Choroid plexus epithelial cell (primary cell): ENCODE results near the gene NSUN4.
"Not testable (repeated sequence)": the region's sequence is repeated elsewhere in the genome, so short reads cannot be mapped to it uniquely, and the experiment has no call there.

Source experiments
- DNase-seq: peaks from one replicate; pipeline ENCODE4 v3.0.0-alpha.2; 2010; ENCODE audit warnings: low read depth
- H3K4me3 ChIP-seq: 2 replicates; pipeline ENCODE4 v1.5.1; 2011; ENCODE audit warnings: low read depth, mild to moderate bottlenecking, control low read depth, low read length, moderate library complexity
- CTCF ChIP-seq: conservative IDR thresholded peaks from 2 replicates; pipeline ENCODE4 v1.5.1; 2011; ENCODE audit warnings: low read depth, mild to moderate bottlenecking, control low read depth, inconsistent platforms, low read length, moderate library complexity

The NSUN4 gene

GRCh38 chr1:46315669-46316403 lies 24.8 kb upstream of the NSUN4 start:
- peak; percentile 46 for DNase-seq
- no peak for TF ChIP-seq CTCF
- H3K4me3 ChIP-seq = no peak overlapping the region

GRCh38 chr1:46317323-46317722 lies 23.3 kb upstream of the NSUN4 start:
- no peak for DNase-seq
- H3K4me3 ChIP-seq = no peak overlapping the region
- TF ChIP-seq CTCF = no peak

- not testable (repeated sequence) for H3K4me3 ChIP-seq, DNase-seq
These were observed 21.3 kb upstream of the NSUN4 start for GRCh38 chr1:46319301-46319700.

GRCh38 chr1:46319960-46320914 lies 20.4 kb upstream of the NSUN4 start:
- not testable (repeated sequence) for H3K4me3 ChIP-seq, DNase-seq

- H3K4me3 ChIP-seq = not testable (repeated sequence)
These were observed 18.4 kb upstream of the NSUN4 start for GRCh38 chr1:46322191-46322590.

GRCh38 chr1:46325285-46326076 lies 15.1 kb upstream of the NSUN4 start:
- DNase-seq, H3K4me3 ChIP-seq: not testable (repeated sequence)

More at GRCh38 chr1:46322191-46322590, 18.4 kb upstream of the NSUN4 start:
- not testable (repeated sequence) for DNase-seq

GRCh38 chr1:46328182-46328581 lies 12.4 kb upstream of the NSUN4 start:
- DNase-seq, H3K4me3 ChIP-seq: not testable (repeated sequence)

GRCh38 chr1:46329807-46330206 lies 10.8 kb upstream of the NSUN4 start:
- not testable (repeated sequence) for H3K4me3 ChIP-seq, DNase-seq

- H3K4me3 ChIP-seq, DNase-seq: not testable (repeated sequence)
These were observed 10.2 kb upstream of the NSUN4 start for GRCh38 chr1:46330381-46330780.

GRCh38 chr1:46331786-46332540 lies 8.6 kb upstream of the NSUN4 start:
- H3K4me3 ChIP-seq, DNase-seq: not testable (repeated sequence)
